H1 (cell line): ENCODE results near the gene CHRNA4. TPM values are rescaled to one million over a fixed set of nuclear protein-coding genes. Genes with fewer than 3 reads are reported as not detected.

Experiments used
- CTCF ChIA-PET: fragments of 300-600 bp; sonication (Branson Sonifier 250); formaldehyde crosslinking; loops from one replicate; lab custom pipeline; 2021; ENCODE audit not compliant: partially characterized antibody; lab: Charles Lee
- POLR2A ChIA-PET: fragments of 300-600 bp; sonication (Branson Sonifier 250); formaldehyde crosslinking; loops from one replicate; lab custom pipeline; 2021; ENCODE audit warnings: inconsistent platforms; ENCODE audit not compliant: partially characterized antibody; lab: Charles Lee
- DNase-seq, 2 experiments: peaks; one replicate each; pipeline versions ENCODE4 v3.0.0 to v3.0.0-alpha.2; 2010 to 2022; ENCODE audit warnings: low spot score in 2 of 2, low read depth in 1 of 2, mixed read lengths in 1 of 2
- FAIRE-seq: peaks from 2 replicates; lab custom pipeline; 2011; peaks lifted over from hg19 to GRCh38; lab: Jason Lieb, UNC
- H2AFZ ChIP-seq: 2 replicates; pipeline ENCODE4 v1.8.1; 2012; ENCODE audit warnings: low read length, inconsistent platforms
- H2AK5ac ChIP-seq: 2 replicates; pipeline ENCODE4 v1.6.1; 2013; ENCODE audit warnings: low read depth, low read length
- H2BK120ac ChIP-seq: replicated peaks from 2 replicates; pipeline ENCODE3; 2013; ENCODE audit warnings: low read depth, low read length, inconsistent platforms
- H2BK12ac ChIP-seq: 2 replicates; pipeline ENCODE4 v1.6.1; 2013; ENCODE audit warnings: low read depth, low read length
- H2BK15ac ChIP-seq: 2 replicates; pipeline ENCODE4 v1.6.1; 2013; ENCODE audit warnings: low read length
- H2BK20ac ChIP-seq: 2 replicates; pipeline ENCODE4 v1.6.1; 2013; ENCODE audit warnings: low read length
- H2BK5ac ChIP-seq: 2 replicates; pipeline ENCODE4 v1.6.1; 2013; ENCODE audit warnings: low read depth, low read length
- H3K14ac ChIP-seq: 2 replicates; pipeline ENCODE4 v1.6.1; 2013; ENCODE audit warnings: inconsistent platforms; ENCODE audit not compliant: insufficient read length
- H3K18ac ChIP-seq: 2 replicates; pipeline ENCODE4 v1.6.1; 2013; ENCODE audit warnings: low read length; ENCODE audit errors: extremely low read depth
- H3K23ac ChIP-seq: 2 replicates; pipeline ENCODE4 v1.6.1; 2013; ENCODE audit warnings: inconsistent platforms; ENCODE audit not compliant: insufficient read length
- H3K23me2 ChIP-seq: 2 replicates; pipeline ENCODE4 v1.6.1; 2013; ENCODE audit warnings: low read depth, low read length
- H3K27ac ChIP-seq: 2 replicates; pipeline ENCODE4 v1.6.1; 2011; ENCODE audit warnings: low read depth, low read length, inconsistent platforms
- H3K27me3 ChIP-seq, 4 experiments: replicated peaks in 1 of 4; 1 replicate in 1 of 4; 2 replicates in 3 of 4; pipeline versions ENCODE4 v1.6.1 to v1.8.1; 2011 to 2013; ENCODE audit warnings: low read length in 3 of 4, mild to moderate bottlenecking in 3 of 4, inconsistent platforms in 2 of 4, mixed read lengths in 2 of 4, moderate library complexity in 1 of 4; ENCODE audit not compliant: control insufficient read depth in 3 of 4, insufficient read depth in 3 of 4; ENCODE audit errors: extremely low read depth in 1 of 4
- H3K36me3 ChIP-seq, 4 experiments: 2 replicates each; pipeline versions ENCODE4 v1.6.1 to v1.8.1; 2011 to 2013; ENCODE audit warnings: mild to moderate bottlenecking in 4 of 4, low read length in 3 of 4, moderate library complexity in 2 of 4, control low read depth in 1 of 4, inconsistent platforms in 1 of 4; ENCODE audit not compliant: insufficient read depth in 4 of 4, control insufficient read depth in 2 of 4
- H3K4ac ChIP-seq: replicated peaks from 2 replicates; pipeline ENCODE3; 2013; ENCODE audit warnings: low read length, low read depth, mixed read lengths, inconsistent platforms; ENCODE audit not compliant: insufficient read length
- H3K4me1 ChIP-seq, 4 experiments: replicated peaks in 1 of 4; 1 replicate in 1 of 4; 2 replicates in 3 of 4; pipeline versions ENCODE4 v1.6.1 to v1.8.1; 2011 to 2013; ENCODE audit warnings: low read length in 3 of 4, inconsistent platforms in 2 of 4, mixed read lengths in 1 of 4; ENCODE audit not compliant: insufficient read depth in 4 of 4, control insufficient read depth in 3 of 4
- H3K4me2 ChIP-seq, 2 experiments: 2 replicates each; pipeline versions ENCODE4 v1.6.1 to v1.8.1; 2011 to 2013; ENCODE audit warnings: low read depth in 2 of 2, low read length in 2 of 2, control low read depth in 1 of 2, inconsistent platforms in 1 of 2, mild to moderate bottlenecking in 1 of 2; ENCODE audit not compliant: insufficient read depth in 1 of 2
- H3K4me3 ChIP-seq, 4 experiments: fragments of 200-600, 300-600 bp in 1 of 4; sonication (generic), shearing (Covaris generic), sonication (Bioruptor Twin) in 1 of 4; 2 replicates each; pipeline versions ENCODE4 v1.5.1 to v1.8.1; 2011 to 2016; ENCODE audit warnings: low read length in 4 of 4, low read depth in 3 of 4, control low read depth in 2 of 4, inconsistent platforms in 2 of 4, mild to moderate bottlenecking in 2 of 4, mixed read lengths in 1 of 4, moderate library complexity in 1 of 4; ENCODE audit not compliant: insufficient read depth in 2 of 4; ENCODE audit errors: extremely low read depth in 1 of 4
- H3K56ac ChIP-seq: replicated peaks from 2 replicates; pipeline ENCODE3; 2013; ENCODE audit warnings: low read depth, mild to moderate bottlenecking, mixed read lengths, low read length, inconsistent platforms; ENCODE audit not compliant: insufficient read length
- H3K79me1 ChIP-seq: 2 replicates; pipeline ENCODE4 v1.6.1; 2013; ENCODE audit warnings: low read depth, low read length, control low read depth
- H3K79me2 ChIP-seq, 2 experiments: 2 replicates each; pipeline versions ENCODE4 v1.6.1 to v1.8.1; 2012 to 2013; ENCODE audit warnings: low read length in 2 of 2, mild to moderate bottlenecking in 2 of 2, inconsistent platforms in 1 of 2; ENCODE audit not compliant: insufficient read depth in 2 of 2, control insufficient read depth in 1 of 2
- H3K9ac ChIP-seq, 4 experiments: replicated peaks in 1 of 4; 1 replicate in 1 of 4; 2 replicates in 3 of 4; pipeline versions ENCODE4 v1.6.1 to v1.8.1; 2011 to 2013; ENCODE audit warnings: low read depth in 3 of 4, low read length in 3 of 4, control low read depth in 2 of 4, mild to moderate bottlenecking in 2 of 4, moderate library complexity in 2 of 4, inconsistent platforms in 1 of 4; ENCODE audit errors: extremely low read depth in 1 of 4
- H3K9me3 ChIP-seq, 2 experiments: 2 replicates each; pipeline versions ENCODE4 v1.6.1 to v1.8.1; 2012 to 2013; ENCODE audit warnings: mild to moderate bottlenecking in 2 of 2, moderate library complexity in 2 of 2, control low read depth in 1 of 2, inconsistent platforms in 1 of 2, low read depth in 1 of 2, low read length in 1 of 2, mixed read lengths in 1 of 2; ENCODE audit not compliant: insufficient read depth in 2 of 2
- H4K20me1 ChIP-seq, 2 experiments: replicated peaks in 1 of 2; 2 replicates each; pipeline versions ENCODE3 to v1.8.1; 2011 to 2013; ENCODE audit warnings: inconsistent platforms in 2 of 2, low read length in 2 of 2, mild to moderate bottlenecking in 1 of 2; ENCODE audit not compliant: insufficient read depth in 2 of 2, control insufficient read depth in 1 of 2
- H4K5ac ChIP-seq: 2 replicates; pipeline ENCODE4 v1.6.1; 2013; ENCODE audit warnings: low read length, low read depth, mixed read lengths, inconsistent platforms; ENCODE audit not compliant: insufficient read length
- H4K8ac ChIP-seq: 2 replicates; pipeline ENCODE4 v1.8.0; 2013; ENCODE audit warnings: mild to moderate bottlenecking, moderate library complexity, low read length, inconsistent platforms; ENCODE audit not compliant: insufficient read depth; ENCODE audit errors: extremely low read depth
- H4K91ac ChIP-seq: replicated peaks from 2 replicates; pipeline ENCODE3; 2013; ENCODE audit warnings: low read length, mixed read lengths, inconsistent platforms; ENCODE audit not compliant: insufficient read length
- FOSL1 ChIP-seq: IDR thresholded peaks from 2 replicates; pipeline ENCODE4 v1.6.1; 2011; ENCODE audit warnings: mild to moderate bottlenecking, low read depth, low read length, moderate library complexity; ENCODE audit not compliant: insufficient read depth
- GABPA ChIP-seq: IDR thresholded peaks from 2 replicates; pipeline ENCODE4 v1.6.1; 2011; ENCODE audit warnings: mild to moderate bottlenecking, low read length, moderate library complexity, borderline replicate concordance; ENCODE audit not compliant: insufficient read depth
- RBBP5 ChIP-seq: IDR thresholded peaks from 2 replicates; pipeline ENCODE4 v1.7.1; 2012; ENCODE audit warnings: low read depth, mild to moderate bottlenecking, inconsistent platforms, low read length, moderate library complexity, borderline replicate concordance
- SUZ12 ChIP-seq: fragments of 200-600 bp; sonication (generic); IDR thresholded peaks from 2 replicates; pipeline ENCODE4 v1.6.1; 2012; ENCODE audit warnings: mild to moderate bottlenecking, inconsistent platforms, low read length, moderate library complexity, mixed read lengths
- WGBS, 2 experiments: shearing (Covaris generic) in 1 of 2; methylation state at CpG; one replicate each; pipeline versions ENCODE4 v1.1.6 to v1.1.7; 2013 to 2015; ENCODE audit warnings: low lambda C conversion rate in 2 of 2, mixed read lengths in 2 of 2, inconsistent platforms in 1 of 2, low coverage in 1 of 2, missing lambda C conversion rate in 1 of 2; ENCODE audit not compliant: insufficient replicate concordance in 2 of 2, insufficient coverage in 1 of 2, insufficient read length in 1 of 2; ENCODE audit errors: extremely low coverage in 1 of 2, missing lambda C conversion rate in 1 of 2; 5-methylcytosine and 5-hydroxymethylcytosine counted together
- polyA plus RNA-seq, 7 experiments: library from polyadenylated mRNA; depleted of rRNA in 3 of 7; stranded (reverse) in 5 of 7; unstranded in 2 of 7; fragments of >200 nt in 5 of 7; fragments of 200-250 nt in 2 of 7; gene quantifications; 1 replicate in 5 of 7; 2 replicates in 1 of 7; 4 replicates in 1 of 7; pipeline versions ENCODE4 v1.2.1 to v1.2.3, GENCODE V29; 2011 to 2013; ENCODE audit warnings: missing spikeins in 2 of 7, mixed read lengths in 2 of 7
- total RNA-seq: library from RNA; stranded (reverse); fragmentation: NEBNext Ultra II Directional; extraction: Animal tissue kit (Norgen Biotek cat#: 25700); gene quantifications from 2 replicates; pipeline ENCODE4 v1.2.1, GENCODE V29; 2021

The CHRNA4 gene
- total and polyA plus RNA-seq, 2 of the 8 experiments (the other 6 are each of a cell fraction or from before 2014, with no cell fraction given), result 4.3 to 5.7 TPM

DNA sequence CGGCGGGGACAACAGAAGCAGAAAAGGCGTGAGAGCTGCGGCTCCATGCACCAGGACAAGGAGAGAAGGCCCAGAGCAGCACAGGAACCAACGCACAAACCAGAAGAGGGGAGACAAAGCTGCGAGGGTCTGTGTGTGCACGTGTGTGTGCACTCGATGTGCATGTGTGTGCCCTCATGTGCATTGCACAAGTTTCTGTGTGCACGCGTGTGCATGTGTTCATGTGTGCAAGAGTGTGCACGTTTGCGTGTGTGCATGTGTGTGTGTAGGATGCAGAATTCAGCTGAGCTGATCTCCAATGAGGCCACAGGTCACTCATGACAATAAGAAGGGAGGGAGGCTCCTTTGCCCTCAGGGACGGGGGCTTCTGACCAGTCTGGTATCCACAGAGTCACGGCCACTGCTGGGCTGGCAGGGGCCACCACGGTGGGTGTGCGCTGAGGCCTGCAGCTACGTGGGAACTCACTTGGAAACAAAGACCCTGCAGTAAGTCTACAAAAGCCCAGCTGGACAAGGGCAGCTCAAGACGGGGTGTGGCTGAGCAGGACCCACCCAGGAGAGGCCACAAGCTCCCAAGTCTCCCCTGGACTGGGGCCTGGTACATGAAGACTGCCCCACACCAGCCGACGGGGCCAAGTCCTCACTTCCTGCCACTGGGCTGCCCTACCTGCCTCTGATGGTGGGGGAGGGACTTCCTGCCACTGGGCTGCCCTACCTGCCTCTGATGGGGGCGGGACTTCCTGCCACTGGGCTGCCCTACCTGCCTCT, 48.1 kb upstream of the CHRNA4 start:
- Histone ChIP-seq H3K18ac (peak overlapping the region; percentile 93), H2AK5ac (peak overlapping the region; percentile 97; the same call in 1 of the 2 replicates), H2BK5ac (peak overlapping the region; percentile 80; the same call in 1 of the 2 replicates), H3K23me2 (peaks cover 4% of the 10 kb centered on the region; the same call in 1 of the 2 replicates), H2BK20ac (peak overlapping the region; percentile 80; the same call in 1 of the 2 replicates), H4K20me1 (no peaks in the 10 kb centered on the region), H3K36me3 (no peaks in the 10 kb centered on the region), H3K79me1 (no peaks in the 10 kb centered on the region), H3K27ac (0 out of 2 replicates have a peak overlapping the region, but pooled peaks have one; percentile 11), H3K79me2 (no peaks in the 10 kb centered on the region), H3K23ac (no peak overlapping the region), H3K4me2 (peak overlapping the region; percentile 10 to 61; a peak in 3 of 4 replicates), H3K9me3 (no peaks in the 10 kb centered on the region), H4K5ac (peak overlapping the region; percentile 58), H3K9ac (no peak overlapping the region; a peak in 1 of 7 replicates), H4K91ac (peak overlapping the region; percentile 77), H3K4ac (peak overlapping the region; percentile 86), H2BK15ac (peak overlapping the region; percentile 100), H2BK12ac (peak overlapping the region; percentile 91; the same call in 1 of the 2 replicates), H3K4me1 (peaks cover 0 to 14% (median 9%) of the 10 kb centered on the region in 4 experiments; a peak in 4 of 7 replicates), H2BK120ac (no peak overlapping the region), H3K56ac (no peak overlapping the region), H3K4me3 (no peak overlapping the region), H3K27me3 (no peaks in the 10 kb centered on the region), H2AFZ (no peak overlapping the region), H4K8ac (peak overlapping the region; percentile 16), H3K14ac (no peak overlapping the region)
- ChIA-PET CTCF (interaction anchor here (0.7 to 2.5 kb wide), 7 partner anchors 9 to 99 kb away, joined by 3 to 15 read pairs (median 3); no protein-coding TSS in a partner anchor), POLR2A (interaction anchor here (1.1 kb wide), 1 partner anchor 118 kb away, joined by 3 read pairs; no protein-coding TSS in a partner anchor)
- WGBS, 2 experiments, result 78% methylated on average over 19 of the region's 21 CpGs; no CpG with 5 or more reads in 1 of the 2 experiments
- peak in 1 of 2 experiments; percentile 72 for DNase-seq
- no peak for FAIRE-seq
- TF ChIP-seq RBBP5 (no peak), FOSL1 (no peak), GABPA (peak; percentile 81; the same call in 1 of the 2 replicates), SUZ12 (no peak)
